Measurements from ENCODE around the gene CEP85.

DNA sequence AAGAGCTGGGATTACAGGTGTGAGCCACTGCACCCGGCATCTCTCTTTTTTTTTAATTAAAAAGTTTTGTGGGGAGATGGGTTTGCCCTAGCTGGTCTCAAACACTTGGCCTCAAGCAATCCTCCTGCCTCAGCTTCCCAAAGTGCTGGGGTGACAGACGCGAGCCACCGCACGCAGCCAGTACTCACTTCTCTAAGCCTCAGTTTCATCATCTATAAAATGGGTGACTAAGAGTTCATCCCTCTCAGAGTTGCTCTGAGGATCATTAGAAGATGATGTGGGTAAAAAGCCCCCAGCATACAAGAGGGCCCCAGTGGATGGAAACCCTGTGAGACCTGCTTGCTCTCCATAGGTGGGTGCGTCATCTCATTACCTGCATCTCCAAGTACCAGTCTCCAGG is 46.1 kb upstream of the CEP85 start:
- TF ChIP-seq NFRKB (IDR thresholded peaks at IDR 0.05): no peak
- TF ChIP-seq ZNF384 (IDR thresholded peaks at IDR 0.05): no peak
- TF ChIP-seq FOXK2 (IDR thresholded peaks at IDR 0.05): no peak
- TF ChIP-seq ARNT (IDR thresholded peaks at IDR 0.05): no peak
- no peak for TF ChIP-seq FOXA1 (IDR thresholded peaks at IDR 0.05)
- TF ChIP-seq FOXM1 (IDR thresholded peaks at IDR 0.05; ENCODE audit: borderline replicate concordance): no peak

Measured in HEK293T (cell line).